Activated naive CD8-positive, alpha-beta T cell treated with anti-CD3 and anti-CD28 coated beads, Interleukin-2, amount 10 ng/mL, durations not matched to agents 7 days and 5 days (primary cell): ENCODE results near the gene ACOT7. TPM values are rescaled to one million over a fixed set of nuclear protein-coding genes. Genes with fewer than 3 reads are reported as not detected.

Experiments
- microRNA-seq: library from miRNA; unstranded; fragments of <30 nt; microRNA quantifications from one replicate; pipeline ENCODE4 v1.2.0, GENCODE V29; 2022
- total RNA-seq, 2 experiments: library from RNA; stranded (reverse); gene quantifications; one replicate each; pipeline ENCODE4 v1.2.3, GENCODE V29; 2021

The ACOT7 gene
- total RNA-seq, 2 experiments from 2014 or later, result 43.9 to 52.8 TPM

Small RNA genes within 50 kb of the gene (microRNA-seq; reads per million reads assigned to microRNA genes)
- gene MIR4252, result not detected

Other genes with a start within 250 kb of the ACOT7 start
- gene CHD5, start 213.4 kb downstream of the ACOT7 start, total RNA-seq, result under 1 TPM; 0.23 to 0.61 TPM
- 100 to 1,000 TPM; 309 to 343 TPM for gene RPL22, start 194.2 kb downstream of the ACOT7 start, total RNA-seq
- gene RNF207, start 187.6 kb downstream of the ACOT7 start, total RNA-seq, result 1 to 10 TPM; 3.8 to 4.0 TPM
- 10 to 100 TPM; 40.3 to 40.4 TPM for gene ICMT, start 157.8 kb downstream of the ACOT7 start, total RNA-seq
- gene HES3, start 149.6 kb downstream of the ACOT7 start, total RNA-seq, result not detected
- gene GPR153, start 132.7 kb downstream of the ACOT7 start, total RNA-seq, result under 1 TPM; 0.58 to 0.74 TPM
- gene HES2, start 26.2 kb upstream of the ACOT7 start, total RNA-seq, result under 1 TPM in 1 of 2 experiments, not detected in 1; 0.34 TPM
- 1 to 10 TPM; 1.7 to 2.6 TPM for gene ESPN, start 31.0 kb upstream of the ACOT7 start, total RNA-seq
- 100 to 1,000 TPM; 137 TPM for gene TNFRSF25, start 72.4 kb upstream of the ACOT7 start, total RNA-seq
- gene PLEKHG5, start 97.9 kb upstream of the ACOT7 start, total RNA-seq, result 1 to 10 TPM; 4.7 to 5.0 TPM
- 10 to 100 TPM; 37.6 to 40.8 TPM for gene NOL9, start 160.7 kb upstream of the ACOT7 start, total RNA-seq
- not detected for gene TAS1R1, start 161.5 kb upstream of the ACOT7 start, total RNA-seq
- gene ZBTB48, start 186.2 kb upstream of the ACOT7 start, total RNA-seq, result 10 to 100 TPM; 42.7 to 52.9 TPM
- 10 to 100 TPM; 39.0 to 42.0 TPM for gene KLHL21, start 209.1 kb upstream of the ACOT7 start, total RNA-seq
- 10 to 100 TPM; 12.1 TPM for gene PHF13, start 220.0 kb upstream of the ACOT7 start, total RNA-seq
- 10 to 100 TPM; 21.5 to 25.4 TPM for gene THAP3, start 231.1 kb upstream of the ACOT7 start, total RNA-seq